Neural progenitor cell (in vitro differentiated cells): ENCODE measurements around the gene FOXL3.

ENCODE experiments used
- EZH2 ChIP-seq: fragments of 200-600 bp; sonication (generic); IDR thresholded peaks from 2 replicates; pipeline ENCODE4 v1.6.1; 2017; ENCODE audit warnings: antibody characterized with exemption, mild to moderate bottlenecking, moderate library complexity
- EZH2phosphoT487 ChIP-seq: fragments of 200-600 bp; sonication (generic); IDR thresholded peaks from 2 replicates; pipeline ENCODE4 v1.6.1; 2017; ENCODE audit warnings: antibody characterized with exemption
- TF ChIP-seq, protein P1 (sequence below): fragments of 200-600 bp; sonication (generic); IDR thresholded peaks from 2 replicates; pipeline ENCODE4 v1.5.1; 2017; ENCODE audit warnings: antibody characterized with exemption, mild to moderate bottlenecking

DNA sequence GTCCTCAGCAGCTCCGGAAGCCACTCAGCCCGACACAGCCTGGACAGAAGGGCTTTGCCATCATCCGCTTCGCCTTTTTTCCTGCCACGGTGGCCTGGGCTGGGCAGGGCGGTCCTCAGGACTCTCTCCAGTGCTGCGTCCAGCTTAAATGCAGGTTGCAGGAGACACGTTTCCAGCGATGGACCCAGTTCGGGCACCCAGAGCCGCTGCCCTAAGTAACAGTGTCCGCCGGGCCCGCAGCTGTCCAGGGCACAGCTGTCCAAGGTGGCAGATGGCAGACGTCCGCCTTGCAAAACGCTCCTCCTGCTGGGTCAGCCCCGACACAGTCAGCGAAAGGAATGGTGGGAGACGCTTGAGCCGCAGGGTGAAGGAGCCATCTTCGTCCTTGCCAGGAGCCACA is 37.0 kb upstream of the FOXL3 start:
- TF ChIP-seq, protein P1, sequence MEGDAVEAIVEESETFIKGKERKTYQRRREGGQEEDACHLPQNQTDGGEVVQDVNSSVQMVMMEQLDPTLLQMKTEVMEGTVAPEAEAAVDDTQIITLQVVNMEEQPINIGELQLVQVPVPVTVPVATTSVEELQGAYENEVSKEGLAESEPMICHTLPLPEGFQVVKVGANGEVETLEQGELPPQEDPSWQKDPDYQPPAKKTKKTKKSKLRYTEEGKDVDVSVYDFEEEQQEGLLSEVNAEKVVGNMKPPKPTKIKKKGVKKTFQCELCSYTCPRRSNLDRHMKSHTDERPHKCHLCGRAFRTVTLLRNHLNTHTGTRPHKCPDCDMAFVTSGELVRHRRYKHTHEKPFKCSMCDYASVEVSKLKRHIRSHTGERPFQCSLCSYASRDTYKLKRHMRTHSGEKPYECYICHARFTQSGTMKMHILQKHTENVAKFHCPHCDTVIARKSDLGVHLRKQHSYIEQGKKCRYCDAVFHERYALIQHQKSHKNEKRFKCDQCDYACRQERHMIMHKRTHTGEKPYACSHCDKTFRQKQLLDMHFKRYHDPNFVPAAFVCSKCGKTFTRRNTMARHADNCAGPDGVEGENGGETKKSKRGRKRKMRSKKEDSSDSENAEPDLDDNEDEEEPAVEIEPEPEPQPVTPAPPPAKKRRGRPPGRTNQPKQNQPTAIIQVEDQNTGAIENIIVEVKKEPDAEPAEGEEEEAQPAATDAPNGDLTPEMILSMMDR, result no peak
- no peak for TF ChIP-seq EZH2phosphoT487
- no peak for TF ChIP-seq EZH2
